GM19438 (cell line): ENCODE measurements around the gene LRRC10B.

Source experiments
- ATAC-seq: cut with Tn5 transposase; IDR thresholded peaks from one replicate; pipeline ENCODE4 v1.9.1; 2021; ENCODE audit warnings: low read depth; ENCODE audit not compliant: unreplicated experiment

LRRC10B gene

GRCh38 chr11:61543606-61544306 lies 35.2 kb downstream of the LRRC10B start:
- no peak for ATAC-seq

DNA sequence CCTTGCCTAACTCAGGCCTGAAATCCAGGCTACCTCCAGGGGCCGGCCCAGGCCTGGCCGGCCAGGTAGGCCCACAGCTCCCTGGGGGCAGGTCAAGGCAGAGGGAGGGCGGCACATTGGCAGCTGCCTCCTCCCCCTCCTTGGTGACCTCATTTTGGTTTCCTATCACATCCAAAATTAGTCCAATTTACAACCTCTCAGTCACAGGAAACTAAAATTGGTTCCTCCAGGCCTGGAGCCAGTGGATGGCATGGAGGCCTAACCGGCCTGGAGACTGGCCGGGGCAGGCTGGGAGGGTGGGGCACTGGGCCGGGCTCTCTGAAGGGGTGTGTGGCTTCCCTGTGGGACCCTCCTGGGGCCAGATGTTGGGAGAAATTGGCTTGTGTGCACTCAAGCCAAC lies 35.9 kb downstream of the LRRC10B start:
- ATAC-seq: no peak

- ATAC-seq: no peak
These were observed 36.8 kb downstream of the LRRC10B start for GRCh38 chr11:61545341-61545740.

GRCh38 chr11:61545921-61546320 lies 37.4 kb downstream of the LRRC10B start:
- no peak for ATAC-seq

DNA sequence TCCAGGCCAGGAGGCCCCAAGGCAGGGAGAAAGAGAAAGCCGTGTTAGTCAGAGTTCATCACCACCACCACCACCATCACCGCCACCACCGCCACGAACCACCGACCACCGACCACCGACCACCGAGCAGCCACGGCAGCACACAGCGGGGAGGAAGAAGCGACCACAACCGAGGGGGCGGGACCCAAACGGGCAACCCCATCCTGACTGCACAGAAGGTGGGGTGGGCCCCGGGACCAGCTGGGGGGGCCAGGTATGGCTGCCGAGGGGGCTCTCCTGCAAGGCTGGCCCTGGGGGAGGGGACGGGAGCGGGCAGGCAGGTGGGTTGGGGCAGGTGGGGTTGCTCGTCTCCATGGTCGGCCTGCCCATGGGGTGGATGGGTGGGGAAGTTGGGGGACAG lies 38.1 kb downstream of the LRRC10B start:
- no peak for ATAC-seq

- no peak for ATAC-seq
These were observed 38.7 kb downstream of the LRRC10B start for GRCh38 chr11:61547246-61547645.

DNA sequence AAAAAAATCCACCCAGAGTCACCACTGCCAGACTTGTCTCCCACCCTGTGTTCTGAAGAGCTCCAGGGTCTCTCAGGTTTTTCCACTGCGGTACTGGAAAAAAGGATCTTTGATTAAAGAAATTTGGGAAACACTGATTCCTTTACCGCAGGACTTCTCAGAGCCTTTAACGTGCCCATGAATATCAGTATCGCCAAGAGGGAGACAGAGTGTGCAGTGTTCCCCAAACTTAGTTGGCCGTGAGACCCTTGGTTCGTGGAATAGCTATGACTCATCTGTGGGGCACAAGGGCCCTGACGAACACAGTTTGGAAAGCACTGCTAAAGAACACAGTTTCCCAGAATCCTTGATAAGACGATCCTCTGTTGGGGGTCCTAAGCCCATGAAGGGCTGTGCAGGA lies 40.6 kb downstream of the LRRC10B start:
- ATAC-seq: no peak

DNA sequence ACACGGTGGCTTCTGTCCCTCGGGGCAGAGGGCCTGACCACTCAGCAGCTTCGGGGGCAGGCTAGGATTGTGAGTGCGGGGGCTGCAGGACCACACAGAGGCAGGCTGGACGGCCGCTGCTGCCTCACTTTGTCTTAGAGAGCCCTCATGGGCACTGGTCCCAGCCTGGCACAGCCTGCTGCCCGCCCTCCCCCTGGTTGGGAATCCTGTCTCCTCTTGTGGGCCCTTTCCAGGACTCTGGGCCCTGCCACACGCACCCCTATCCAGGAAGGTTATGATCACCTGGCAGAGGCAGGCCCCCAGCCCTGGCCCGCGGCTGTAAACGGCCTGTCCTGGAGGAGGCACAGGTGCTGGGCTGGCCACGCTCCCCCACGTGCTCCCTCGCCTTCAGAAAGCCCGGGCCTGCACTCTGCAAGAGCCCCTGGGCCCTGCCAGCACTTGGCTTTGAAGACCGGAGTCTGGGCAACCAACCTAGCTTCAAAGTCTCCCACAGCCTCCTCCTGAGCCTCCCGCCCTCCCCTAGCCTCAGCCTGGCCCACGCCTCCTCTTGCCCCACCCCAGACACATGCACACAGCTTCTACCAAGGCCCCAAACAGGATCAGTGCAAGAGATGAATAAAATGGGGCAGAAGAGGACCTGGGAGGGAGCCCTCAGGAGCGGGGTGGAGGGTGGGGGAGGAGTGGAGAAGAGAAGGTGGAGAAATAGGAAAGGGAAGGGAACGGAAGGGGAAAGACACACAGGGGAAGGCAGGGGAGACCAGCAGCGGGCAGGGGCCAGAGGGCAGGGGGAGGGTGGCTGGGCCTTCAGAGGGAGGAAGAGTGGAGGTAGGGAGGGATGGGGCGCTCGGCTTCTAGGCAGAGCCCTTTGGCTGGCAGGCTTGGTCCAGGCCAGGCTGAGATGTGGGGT lies 41.4 kb downstream of the LRRC10B start:
- no peak for ATAC-seq

GRCh38 chr11:61550665-61551227 lies 42.2 kb downstream of the LRRC10B start:
- ATAC-seq: no peak

DNA sequence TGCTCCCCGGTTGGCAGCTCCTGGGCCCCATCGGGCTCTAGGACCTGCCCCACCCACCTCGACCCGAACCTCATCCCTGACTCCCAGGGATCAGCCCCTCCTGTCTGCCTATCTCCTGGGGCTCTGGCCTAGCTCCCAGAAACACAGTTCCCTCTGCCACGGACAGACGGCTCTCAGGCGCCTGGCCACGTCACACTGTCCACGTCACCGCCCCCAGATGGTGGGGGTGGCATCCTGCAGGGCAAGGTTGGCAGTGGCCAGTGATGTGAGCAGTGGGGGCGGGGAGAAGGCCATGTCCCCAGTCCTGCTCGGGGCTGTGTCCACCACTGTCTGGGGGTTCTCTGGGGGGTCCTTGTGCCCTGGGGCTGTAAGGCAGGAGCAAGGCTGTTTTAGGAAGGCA lies 43.1 kb downstream of the LRRC10B start:
- no peak for ATAC-seq

DNA sequence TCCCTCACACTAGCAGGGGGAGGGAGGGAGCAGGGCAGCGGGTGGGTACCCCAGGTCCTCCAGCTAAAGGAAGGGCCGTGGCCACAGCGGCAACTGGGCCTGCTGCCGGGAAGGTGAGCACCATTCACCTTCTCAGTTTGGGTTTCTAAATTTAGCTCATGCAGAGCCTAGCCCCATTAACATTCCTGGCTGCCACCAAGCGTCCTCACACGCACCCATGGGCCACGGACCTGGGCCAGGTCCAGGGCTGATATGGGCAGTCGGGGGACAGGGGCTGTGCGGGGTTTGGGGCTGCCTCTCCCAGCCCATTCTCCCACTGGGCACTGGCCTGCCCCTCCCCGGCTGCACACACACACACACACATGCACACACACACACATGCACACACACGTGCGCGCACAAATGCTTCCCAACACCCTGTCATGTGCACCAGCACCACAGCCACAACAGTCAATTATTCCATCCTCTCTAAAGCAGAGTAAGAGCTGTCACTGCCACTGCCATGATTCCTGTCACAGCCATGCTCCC lies 43.6 kb downstream of the LRRC10B start:
- ATAC-seq: no peak

- no peak for ATAC-seq
These were observed 45.0 kb downstream of the LRRC10B start for GRCh38 chr11:61553373-61554171.

- no peak for ATAC-seq
These were observed 45.8 kb downstream of the LRRC10B start for GRCh38 chr11:61554172-61554988.

DNA sequence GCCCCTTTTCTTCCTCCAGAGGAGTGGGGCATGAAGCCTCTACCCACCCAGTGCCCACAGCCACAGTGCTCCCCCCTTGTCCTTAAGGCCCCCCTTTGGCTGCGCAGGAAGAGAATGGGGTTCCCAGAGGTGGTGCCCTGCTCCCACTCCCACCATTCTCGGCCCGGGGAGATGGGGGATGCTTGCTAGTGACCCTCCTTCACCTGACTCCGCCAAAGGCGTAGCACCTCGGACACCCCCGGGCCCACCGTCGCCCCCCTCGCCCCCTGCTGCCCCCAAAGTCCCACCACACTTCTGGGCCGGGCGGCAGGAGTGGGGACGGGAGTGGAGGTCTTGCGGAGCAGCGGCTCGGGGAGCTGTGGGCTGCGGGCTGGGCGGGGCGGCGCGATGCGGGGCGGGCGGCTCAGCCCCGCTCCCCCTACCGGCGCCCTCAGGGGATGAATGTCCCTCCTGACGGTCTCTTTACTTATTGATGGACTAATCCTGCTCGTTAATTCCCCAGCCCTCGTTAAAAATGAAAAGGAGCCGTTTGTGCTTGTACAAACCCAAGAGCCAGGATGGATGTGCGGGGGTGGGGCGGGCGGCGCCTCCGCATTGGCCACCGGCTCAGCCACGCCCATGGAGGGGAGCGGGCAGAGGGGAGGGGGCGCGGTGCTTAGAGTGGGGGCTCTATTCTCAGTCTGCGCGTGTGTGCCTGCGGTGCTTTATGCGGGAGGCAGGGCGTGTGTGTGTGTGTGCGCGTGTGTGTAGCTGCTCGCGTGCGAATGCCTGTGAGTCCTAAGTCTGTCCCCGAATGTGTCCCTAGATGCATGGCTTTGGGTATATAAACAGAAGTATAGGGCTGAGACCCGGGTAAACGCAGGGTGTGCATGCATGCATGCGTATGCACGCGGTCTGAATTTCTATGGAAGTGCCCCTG lies 46.8 kb downstream of the LRRC10B start:
- no peak for ATAC-seq

DNA sequence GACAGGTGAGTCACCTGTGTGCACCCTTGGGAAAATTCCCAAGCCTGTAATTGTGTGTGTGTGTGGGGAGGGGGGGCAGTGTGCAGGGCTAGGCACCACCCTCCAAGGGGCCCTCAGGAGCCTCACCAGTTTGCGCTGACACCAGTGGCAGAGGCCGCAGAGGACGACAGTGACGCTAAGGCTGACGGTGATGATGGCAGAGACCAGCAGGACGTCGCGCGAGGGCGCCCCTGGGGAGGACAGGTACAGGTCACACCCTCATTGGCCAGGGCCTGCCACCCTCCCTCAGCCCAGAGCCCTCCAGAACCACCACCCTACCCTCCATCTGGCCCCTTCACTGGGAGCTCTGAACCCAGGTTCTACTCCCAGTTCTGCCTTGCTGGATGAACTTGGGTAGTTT lies 47.4 kb downstream of the LRRC10B start:
- ATAC-seq: no peak

- ATAC-seq: no peak
These were observed 48.1 kb downstream of the LRRC10B start for GRCh38 chr11:61556621-61557020.
